Endothelial cell of umbilical vein (primary cell): ENCODE measurements around the gene PKP3. TPM values are rescaled to one million over a fixed set of nuclear protein-coding genes. Genes with fewer than 3 reads are reported as not detected.
A peak's percentile ranks its signal among the peaks of the same experiment; 100 is the strongest.

Experiments used
- BruUV-seq: library from RNA; stranded (reverse); fragments of 400-500 nt; replicated peaks from 2 replicates; lab custom pipeline; 2021; lab: Mats Ljungman, UMichigan
- CTCF ChIA-PET: fragments of 300-600, 350-600 bp; sonication (Branson Sonifier 250); formaldehyde crosslinking; loops from one replicate; lab custom pipeline; 2021; ENCODE audit warnings: antibody characterized with exemption, inconsistent platforms; lab: Charles Lee
- POLR2A ChIA-PET: fragments of 300-600, 350-600 bp; sonication (Branson Sonifier 250); formaldehyde crosslinking; loops from one replicate; lab custom pipeline; 2021; ENCODE audit warnings: antibody characterized with exemption, inconsistent platforms; lab: Charles Lee
- DNase-seq: peaks from one replicate; pipeline ENCODE4 v3.0.0-alpha.2; 2011; ENCODE audit warnings: low read depth, low spot score
- FAIRE-seq: peaks from 2 replicates; lab custom pipeline; 2011; peaks lifted over from hg19 to GRCh38; lab: Jason Lieb, UNC
- H2AFZ ChIP-seq: 2 replicates; pipeline ENCODE4 v1.6.0; 2012; ENCODE audit warnings: low read depth, low read length, control low read depth, inconsistent platforms
- H3K27ac ChIP-seq: 2 replicates; pipeline ENCODE4 v1.5.1; 2011; ENCODE audit warnings: low read depth, mild to moderate bottlenecking, control low read depth, low read length, moderate library complexity; ENCODE audit not compliant: insufficient read depth
- H3K27me3 ChIP-seq, 2 experiments: 2 replicates each; pipeline versions ENCODE4 v1.6.0 to v1.6.1; 2011; ENCODE audit warnings: low read length in 2 of 2, mixed read lengths in 1 of 2; ENCODE audit not compliant: control insufficient read depth in 2 of 2, insufficient read depth in 2 of 2
- H3K36me3 ChIP-seq, 2 experiments: 2 replicates in 1 of 2; 3 replicates in 1 of 2; pipeline ENCODE4 v1.5.1; 2011; ENCODE audit warnings: low read length in 2 of 2, mild to moderate bottlenecking in 1 of 2, moderate library complexity in 1 of 2; ENCODE audit not compliant: control insufficient read depth in 2 of 2, insufficient read depth in 2 of 2; ENCODE audit errors: extremely low read depth in 1 of 2
- H3K4me1 ChIP-seq: 3 replicates; pipeline ENCODE4 v1.5.1; 2011; ENCODE audit warnings: mild to moderate bottlenecking, low read length; ENCODE audit not compliant: control insufficient read depth, insufficient read depth; ENCODE audit errors: extremely low read depth
- H3K4me2 ChIP-seq: 2 replicates; pipeline ENCODE4 v1.6.1; 2011; ENCODE audit warnings: low read length, control low read depth, mixed read lengths; ENCODE audit not compliant: insufficient read depth
- H3K4me3 ChIP-seq, 3 experiments: fragments of 200-600 bp in 1 of 3; sonication (generic), shearing (Covaris generic) in 1 of 3; replicated peaks in 1 of 3; 2 replicates each; pipeline ENCODE4 v1.5.1; 2011 to 2016; ENCODE audit warnings: control low read depth in 3 of 3, low read length in 3 of 3, mild to moderate bottlenecking in 2 of 3, inconsistent platforms in 1 of 3, low read depth in 1 of 3, moderate library complexity in 1 of 3; ENCODE audit not compliant: insufficient read depth in 1 of 3
- H3K79me2 ChIP-seq: 2 replicates; pipeline ENCODE4 v1.6.0; 2012; ENCODE audit warnings: low read length, inconsistent platforms; ENCODE audit not compliant: control insufficient read depth, insufficient read depth
- H3K9ac ChIP-seq: replicated peaks from 2 replicates; pipeline ENCODE3; 2011; ENCODE audit warnings: low read length, control low read depth; ENCODE audit not compliant: insufficient read depth; ENCODE audit errors: extremely low read depth
- H3K9me1 ChIP-seq: replicated peaks from 3 replicates; pipeline ENCODE4 v1.6.0; 2011; ENCODE audit warnings: mild to moderate bottlenecking, low read length; ENCODE audit not compliant: control insufficient read depth, insufficient read depth; ENCODE audit errors: extremely low read depth
- H3K9me3 ChIP-seq: replicated peaks from 2 replicates; pipeline ENCODE4 v1.5.1; 2012; ENCODE audit warnings: low read length, inconsistent platforms; ENCODE audit not compliant: control insufficient read depth, insufficient read depth
- H4K20me1 ChIP-seq: replicated peaks from 2 replicates; pipeline ENCODE3; 2011; ENCODE audit warnings: mild to moderate bottlenecking, low read length; ENCODE audit not compliant: control insufficient read depth, insufficient read depth; ENCODE audit errors: extremely low read depth
- FOS ChIP-seq: IDR thresholded peaks from 2 replicates; pipeline ENCODE4 v1.6.1; 2011; ENCODE audit warnings: mild to moderate bottlenecking, low read length, moderate library complexity, borderline replicate concordance; ENCODE audit not compliant: insufficient read depth
- GATA2 ChIP-seq: IDR thresholded peaks from 2 replicates; pipeline ENCODE4 v1.7.0; 2011; ENCODE audit warnings: low read depth, mild to moderate bottlenecking, moderate library complexity, mixed read lengths, low read length; ENCODE audit not compliant: insufficient read length, insufficient read depth
- MYC ChIP-seq: IDR thresholded peaks from one replicate; pipeline ENCODE4 v1.6.1; 2011; ENCODE audit warnings: mild to moderate bottlenecking, low read depth, low read length
- POLR2A ChIP-seq: IDR thresholded peaks from 2 replicates; pipeline ENCODE4 v1.6.1; 2012; ENCODE audit warnings: low read depth, mild to moderate bottlenecking, control low read depth, low read length
- dilution Hi-C: fragments of 300-500 bp; cut with MboI; formaldehyde crosslinking; loops from one replicate; pipeline ENCODE4 v1.15.0; 2019; ENCODE audit warnings: low sequenced_read_pairs; ENCODE audit not compliant: extremely low pct_ligation_motif_present
- intact Hi-C: fragments of 100-400 bp; cut with micrococcal nuclease; formaldehyde crosslinking; loops from one replicate; pipeline ENCODE4 v1.10.0; 2022
- polyA plus RNA-seq, 4 experiments: library from polyadenylated mRNA; depleted of rRNA in 3 of 4; stranded (reverse) in 3 of 4; unstranded in 1 of 4; fragments of >200 nt; gene quantifications; 2 replicates each; pipeline versions ENCODE4 v1.2.1 to v1.2.3, GENCODE V29; 2011 to 2012; ENCODE audit warnings: missing spikeins in 1 of 4
- total RNA-seq: library from RNA; stranded (reverse); gene quantifications from 2 replicates; pipeline ENCODE4 v1.2.3, GENCODE V29; 2021
- TF ChIP-seq, protein P1 (sequence below), 2 donors: IDR thresholded peaks; 1 replicate in 1 of 2; 2 replicates in 1 of 2; pipeline ENCODE4 v1.5.1; 2011; ENCODE audit warnings: low read length in 2 of 2, mild to moderate bottlenecking in 2 of 2, moderate library complexity in 2 of 2, control low read depth in 1 of 2, inconsistent platforms in 1 of 2, low read depth in 1 of 2; ENCODE audit not compliant: insufficient read depth in 1 of 2; ENCODE audit errors: extremely low read depth in 1 of 2
- TF ChIP-seq, protein P2 (sequence below): IDR thresholded peaks from 2 replicates; pipeline ENCODE4 v1.6.1; 2011; ENCODE audit not compliant: insufficient read depth, insufficient read length

PKP3 gene
- total and polyA plus RNA-seq, 2 donors (not counting 3 experiments of a cell fraction or from before 2014, with no cell fraction given) = 0.27 to 0.59 TPM

DNA sequence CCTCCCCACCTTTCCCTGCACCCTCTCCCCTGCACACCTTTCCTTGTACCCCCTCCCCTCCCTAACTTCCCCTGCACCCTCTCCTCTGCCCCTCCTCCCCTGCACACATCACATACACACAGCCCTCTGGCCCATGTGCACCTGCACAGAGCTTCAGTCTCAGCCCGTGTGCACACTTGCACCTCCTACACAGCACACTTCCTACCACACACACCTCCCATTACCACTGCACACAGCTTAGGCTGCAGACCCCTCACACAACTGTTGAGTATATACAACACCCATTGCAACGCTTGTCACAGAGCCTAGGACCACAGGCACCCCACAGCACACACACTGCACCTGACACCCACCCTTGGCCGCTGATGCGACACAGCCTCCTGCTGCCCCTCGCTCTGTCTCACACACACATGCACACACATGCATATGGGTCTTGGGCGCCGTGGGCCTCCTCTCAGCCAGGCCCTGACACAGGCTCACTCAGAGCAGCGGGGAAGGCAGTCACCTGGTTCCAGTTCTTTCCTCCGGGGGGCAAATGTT, 20.4 kb downstream of the PKP3 start:
- no TSS peak for BruUV-seq
- FAIRE-seq (no peak), DNase-seq (no peak)
- Histone ChIP-seq H3K79me2 (no peaks in the 10 kb centered on the region), H2AFZ (peak overlapping the region; percentile 37), H4K20me1 (no peaks in the 10 kb centered on the region), H3K9me3 (no peaks in the 10 kb centered on the region), H3K4me3 (peak overlapping the region in 2 of 3 experiments; percentile 6 to 27), H3K27me3 (no peaks in the 10 kb centered on the region), H3K4me2 (peak overlapping the region; percentile 37), H3K4me1 (peaks cover 21% of the 10 kb centered on the region), H3K27ac (no peak overlapping the region), H3K9me1 (no peaks in the 10 kb centered on the region), H3K9ac (no peak overlapping the region), H3K36me3 (no peaks in the 10 kb centered on the region)
- dilution Hi-C loops (no loop called here), intact Hi-C loops (loop anchor here (2.0 kb wide), 1 partner anchor 92 kb away; the partner anchor contains the start of gene RNH1)
- ChIA-PET POLR2A (interaction anchor here (0.6 kb wide), 1 partner anchor 85 kb away, joined by 3 read pairs; no protein-coding TSS in a partner anchor), CTCF (interaction anchor here (1.2 to 3.9 kb wide), 3 partner anchors 34 to 104 kb away, joined by 4 to 32 read pairs (median 4); no protein-coding TSS in a partner anchor)
- TF ChIP-seq, protein P1, sequence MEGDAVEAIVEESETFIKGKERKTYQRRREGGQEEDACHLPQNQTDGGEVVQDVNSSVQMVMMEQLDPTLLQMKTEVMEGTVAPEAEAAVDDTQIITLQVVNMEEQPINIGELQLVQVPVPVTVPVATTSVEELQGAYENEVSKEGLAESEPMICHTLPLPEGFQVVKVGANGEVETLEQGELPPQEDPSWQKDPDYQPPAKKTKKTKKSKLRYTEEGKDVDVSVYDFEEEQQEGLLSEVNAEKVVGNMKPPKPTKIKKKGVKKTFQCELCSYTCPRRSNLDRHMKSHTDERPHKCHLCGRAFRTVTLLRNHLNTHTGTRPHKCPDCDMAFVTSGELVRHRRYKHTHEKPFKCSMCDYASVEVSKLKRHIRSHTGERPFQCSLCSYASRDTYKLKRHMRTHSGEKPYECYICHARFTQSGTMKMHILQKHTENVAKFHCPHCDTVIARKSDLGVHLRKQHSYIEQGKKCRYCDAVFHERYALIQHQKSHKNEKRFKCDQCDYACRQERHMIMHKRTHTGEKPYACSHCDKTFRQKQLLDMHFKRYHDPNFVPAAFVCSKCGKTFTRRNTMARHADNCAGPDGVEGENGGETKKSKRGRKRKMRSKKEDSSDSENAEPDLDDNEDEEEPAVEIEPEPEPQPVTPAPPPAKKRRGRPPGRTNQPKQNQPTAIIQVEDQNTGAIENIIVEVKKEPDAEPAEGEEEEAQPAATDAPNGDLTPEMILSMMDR (IDR thresholded peaks at IDR 0.05; ENCODE audit: extremely low read depth in 1 of 2, insufficient read depth in 1 of 2, low read depth in 1 of 2, low read length in 2 of 2) = no peak
- TF ChIP-seq GATA2 (no peak), FOS (no peak), MYC (no peak), POLR2A (no peak)
- TF ChIP-seq, protein P2, sequence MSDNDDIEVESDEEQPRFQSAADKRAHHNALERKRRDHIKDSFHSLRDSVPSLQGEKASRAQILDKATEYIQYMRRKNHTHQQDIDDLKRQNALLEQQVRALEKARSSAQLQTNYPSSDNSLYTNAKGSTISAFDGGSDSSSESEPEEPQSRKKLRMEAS = no peak
